Stomach (tissue), 4 donors: Measurements from ENCODE around the gene CUX1.

Source experiments
- CTCF ChIP-seq, 7 experiments: fragments of 450-650 bp in 4 of 7; fragments of 200-600 bp in 3 of 7; sonication (generic) in 3 of 7; IDR thresholded peaks; one replicate each; pipeline ENCODE4 v1.5.1; 2016 to 2019; ENCODE audit warnings: antibody characterized with exemption in 7 of 7, control low read depth in 2 of 7, mild to moderate bottlenecking in 1 of 7
- POLR2A ChIP-seq, 4 donors: fragments of 450-650 bp; IDR thresholded peaks; one replicate each; pipeline ENCODE4 v1.6.1; 2016; ENCODE audit warnings: antibody characterized with exemption in 4 of 4, control low read depth in 2 of 4, mild to moderate bottlenecking in 1 of 4, moderate library complexity in 1 of 4
- POLR2AphosphoS5 ChIP-seq, 3 donors: sonication (generic); formaldehyde crosslinking; IDR thresholded peaks; one replicate each; pipeline ENCODE4 v1.6.1; 2016; ENCODE audit warnings: antibody characterized with exemption in 3 of 3

GRCh38 chr7:101820703-101821102, 3.3 kb downstream of the CUX1 start:
- TF ChIP-seq POLR2A (IDR thresholded peaks at IDR 0.05) (no peak), CTCF (IDR thresholded peaks at IDR 0.05) (no peak), POLR2AphosphoS5 (IDR thresholded peaks at IDR 0.05) (no peak)
